Measurements from ENCODE around the gene SLC22A25.

- TF ChIP-seq CTCF (tag by site-specific recombination; IDR thresholded peaks at IDR 0.05): no peak
- TF ChIP-seq ZIC2 (tag by site-specific recombination; IDR thresholded peaks at IDR 0.05): no peak
- no peak for TF ChIP-seq ZNF155 (tag by site-specific recombination; IDR thresholded peaks at IDR 0.05)
- no peak for TF ChIP-seq ZNF138 (tag by site-specific recombination; IDR thresholded peaks at IDR 0.05; ENCODE audit: borderline replicate concordance)
Measured at GRCh38 chr11:63229815-63230214, 13.6 kb downstream of the SLC22A25 start.

Measured in HEK293 (cell line).